Activated T-helper 1 cell treated with anti-CD3 and anti-CD28 coated beads, Interleukin-12 subunit alpha, Interleukin-12 subunit beta, Interleukin-2, Interleukin-4 antibody, amounts not matched to agents 30 ng/mL and 10 ng/mL and 1 ng/mL, durations not matched to agents 14 hours and 24 hours and 36 hours (primary cell): ENCODE measurements around the gene PSMB1. TPM values are rescaled to one million over a fixed set of nuclear protein-coding genes. Genes with fewer than 3 reads are reported as not detected.
A peak's percentile ranks its signal among the peaks of the same experiment; 100 is the strongest.

Source experiments
- DNase-seq: peaks from one replicate; pipeline ENCODE4 v3.0.0; 2021; ENCODE audit warnings: low spot score
- H3K27ac Mint-ChIP-seq: one replicate; pipeline ENCODE4 v1.8.0; 2021; ENCODE audit warnings: mild to moderate bottlenecking, mixed read lengths
- H3K27me3 Mint-ChIP-seq: one replicate; pipeline ENCODE4 v1.8.0; 2022; ENCODE audit warnings: mild to moderate bottlenecking, moderate library complexity, mixed read lengths; ENCODE audit not compliant: insufficient read depth
- H3K36me3 Mint-ChIP-seq: one replicate; pipeline ENCODE4 v1.8.0; 2021; ENCODE audit warnings: low read depth, mixed read lengths
- H3K4me1 Mint-ChIP-seq: one replicate; pipeline ENCODE4 v1.8.0; 2021; ENCODE audit warnings: low read depth, mixed read lengths
- H3K4me3 Mint-ChIP-seq: one replicate; pipeline ENCODE4 v1.8.0; 2021; ENCODE audit warnings: mild to moderate bottlenecking, moderate library complexity, mixed read lengths
- H3K9me3 Mint-ChIP-seq: one replicate; pipeline ENCODE4 v1.8.0; 2021; ENCODE audit warnings: mixed read lengths
- intact Hi-C: fragments of 100-400 bp; cut with micrococcal nuclease; formaldehyde crosslinking; loops from one replicate; pipeline ENCODE4 v1.15.1; 2024
- total RNA-seq: library from RNA; stranded (reverse); gene quantifications from 2 replicates; pipeline ENCODE4 v1.2.3, GENCODE V29; 2022

The PSMB1 gene
- 264 and 265 TPM in 2 replicates for total RNA-seq

DNA sequence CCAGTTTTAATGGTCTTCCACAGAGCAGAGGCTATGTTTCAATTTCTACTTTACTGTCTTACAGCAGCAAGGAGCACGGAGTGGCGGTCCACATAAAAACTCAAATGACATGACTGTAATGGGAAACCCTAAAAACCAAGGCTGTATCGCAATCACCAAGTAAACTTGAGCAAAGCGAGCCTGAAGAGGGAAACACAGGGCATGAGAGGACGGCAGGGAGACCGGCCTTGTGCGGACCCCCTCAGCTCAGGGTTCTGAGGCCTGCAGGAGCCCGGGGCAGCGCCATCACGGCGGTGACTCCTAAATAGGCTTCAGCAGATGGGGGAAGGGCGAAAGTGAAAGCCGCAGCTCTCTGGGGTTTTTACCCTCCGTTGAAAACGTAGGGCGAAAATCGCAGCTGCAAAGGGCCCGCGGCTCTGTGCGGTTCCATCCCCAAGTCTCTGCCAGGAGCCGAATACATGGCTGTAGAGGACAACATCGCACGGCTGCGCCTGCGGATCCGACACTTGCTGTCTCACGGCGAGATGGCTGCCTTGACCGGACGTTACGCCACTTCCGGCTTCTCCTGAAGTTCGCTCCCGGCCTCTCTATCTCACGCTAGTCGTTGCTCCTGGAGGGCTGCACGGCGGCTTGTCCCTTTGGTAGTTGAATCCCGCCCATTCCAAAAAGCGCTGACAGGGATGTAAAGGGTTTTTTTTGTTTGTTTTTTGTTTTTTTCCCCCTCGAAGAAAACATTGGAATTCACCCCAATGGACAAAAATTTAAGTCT is at the start of gene PSMB1:
Gene PSMB1, minus strand, starts transcription at position 543 of the 769 bp plus-strand sequence. Its CDS starts 65 bp downstream, at position 478.
- H3K27me3 Mint-ChIP-seq = no peaks in the 10 kb centered on the region
- intact Hi-C loops = no loop called here

GRCh38 chr6:170597278-170597677 is 44.2 kb upstream of the PSMB1 start:
- no peak overlapping the region for H3K27ac Mint-ChIP-seq
- no peak overlapping the region for H3K4me3 Mint-ChIP-seq
- H3K9me3 Mint-ChIP-seq = peaks cover 4% of the 10 kb centered on the region
- no peaks in the 10 kb centered on the region for H3K36me3 Mint-ChIP-seq
- intact Hi-C loops = no loop called here
- peaks cover 12% of the 10 kb centered on the region for H3K27me3 Mint-ChIP-seq
- no peak for DNase-seq
- H3K4me1 Mint-ChIP-seq = no peaks in the 10 kb centered on the region

More for the DNA sequence above, at the start of gene PSMB1:
- Mint-ChIP-seq H3K4me3 (no peak within 1 kb of the TSS), H3K36me3 (peaks cover 23% of the 10 kb centered on the region), H3K4me1 (peaks cover 31% of the 10 kb centered on the region), H3K9me3 (no peaks in the 10 kb centered on the region), H3K27ac (no peak within 1 kb of the TSS)
- DNase-seq = peak; percentile 79

GRCh38 chr6:170596426-170596825 is 43.3 kb upstream of the PSMB1 start:
- DNase-seq = no peak
- intact Hi-C loops = no loop called here
- Mint-ChIP-seq H3K4me1 (no peaks in the 10 kb centered on the region), H3K4me3 (no peak overlapping the region), H3K27me3 (peaks cover 12% of the 10 kb centered on the region), H3K27ac (no peak overlapping the region), H3K36me3 (no peaks in the 10 kb centered on the region), H3K9me3 (peaks cover 9% of the 10 kb centered on the region)

GRCh38 chr6:170590725-170591124 is 37.6 kb upstream of the PSMB1 start:
- Mint-ChIP-seq H3K9me3 (peaks cover 27% of the 10 kb centered on the region), H3K4me3 (no peak overlapping the region), H3K4me1 (no peaks in the 10 kb centered on the region), H3K27me3 (peaks cover 13% of the 10 kb centered on the region), H3K36me3 (no peaks in the 10 kb centered on the region), H3K27ac (no peak overlapping the region)
- intact Hi-C loops = no loop called here
- DNase-seq = no peak

- Mint-ChIP-seq H3K4me3 (peak overlapping the region; percentile 99), H3K36me3 (peaks cover 28% of the 10 kb centered on the region), H3K27ac (peak overlapping the region; percentile 92), H3K27me3 (peaks cover 4% of the 10 kb centered on the region), H3K9me3 (peaks cover 4% of the 10 kb centered on the region), H3K4me1 (peaks cover 36% of the 10 kb centered on the region)
- intact Hi-C loops = loop anchor here (1.0 to 2.0 kb wide), 5 partner anchors 31 to 1372 kb away; partner anchors contain the start of genes C6orf120, DYNLT2, ERMARD and FAM120B
- DNase-seq = no peak
Observed at GRCh38 chr6:170584954-170585498, 31.9 kb upstream of the PSMB1 start.

GRCh38 chr6:170584181-170584953 is 31.3 kb upstream of the PSMB1 start, which contains the start of gene PDCD2:
TSS of gene PDCD2 (minus strand) at chr6:170584637. CDS start at chr6:170584581, 56 bp downstream.
- Mint-ChIP-seq H3K27ac (peak within 1 kb of the TSS; percentile 93), H3K4me3 (peak within 1 kb of the TSS; percentile 99), H3K27me3 (no peaks in the 10 kb centered on the region), H3K4me1 (peaks cover 36% of the 10 kb centered on the region), H3K36me3 (peaks cover 34% of the 10 kb centered on the region), H3K9me3 (no peaks in the 10 kb centered on the region)
- DNase-seq = peak; percentile 91
- intact Hi-C loops = loop anchor here (1.0 to 2.0 kb wide), 5 partner anchors 30 to 1372 kb away; partner anchors contain the start of genes C6orf120, DYNLT2, ERMARD and FAM120B

GRCh38 chr6:170583756-170584180 is 30.7 kb upstream of the PSMB1 start:
- Mint-ChIP-seq H3K36me3 (peaks cover 40% of the 10 kb centered on the region), H3K4me3 (peak overlapping the region; percentile 95), H3K4me1 (peaks cover 36% of the 10 kb centered on the region), H3K27me3 (no peaks in the 10 kb centered on the region), H3K27ac (peak overlapping the region; percentile 93), H3K9me3 (no peaks in the 10 kb centered on the region)
- intact Hi-C loops = loop anchor here (1.0 to 2.0 kb wide), 5 partner anchors 29 to 1371 kb away; partner anchors contain the start of genes C6orf120, DYNLT2, ERMARD and FAM120B
- DNase-seq = no peak

GRCh38 chr6:170578909-170579308 is 25.8 kb upstream of the PSMB1 start:
- H3K27ac Mint-ChIP-seq = no peak overlapping the region
- H3K36me3 Mint-ChIP-seq = peaks cover 67% of the 10 kb centered on the region
- no peaks in the 10 kb centered on the region for H3K9me3 Mint-ChIP-seq
- H3K4me1 Mint-ChIP-seq = peaks cover 27% of the 10 kb centered on the region
- no peaks in the 10 kb centered on the region for H3K27me3 Mint-ChIP-seq
- intact Hi-C loops = loop anchor here (1.0 kb wide), 1 partner anchor 10 kb away; no protein-coding TSS in a partner anchor
- DNase-seq = no peak
- no peak overlapping the region for H3K4me3 Mint-ChIP-seq

DNA sequence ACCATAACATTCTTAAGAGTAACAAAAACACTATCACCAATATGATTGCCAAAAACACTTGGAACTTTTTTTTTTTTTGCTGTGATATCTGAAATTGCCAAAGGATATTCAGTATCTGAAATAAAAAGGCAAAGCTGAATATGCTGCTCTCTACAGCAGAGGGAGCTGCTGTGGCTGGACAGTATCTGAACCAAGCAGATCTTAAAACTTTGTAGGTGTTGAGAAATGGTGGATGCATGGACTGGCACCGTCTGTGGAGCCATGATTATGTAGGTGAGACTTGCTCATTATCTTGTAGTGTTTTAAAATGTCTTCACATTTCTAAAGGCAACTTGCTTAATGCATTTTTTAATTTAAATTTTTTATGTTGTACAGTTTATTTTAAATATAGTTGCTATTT is 22.1 kb upstream of the PSMB1 start:
- Mint-ChIP-seq H3K27me3 (no peaks in the 10 kb centered on the region), H3K9me3 (no peaks in the 10 kb centered on the region), H3K4me3 (no peak overlapping the region), H3K4me1 (no peaks in the 10 kb centered on the region), H3K36me3 (peaks cover 56% of the 10 kb centered on the region), H3K27ac (no peak overlapping the region)
- intact Hi-C loops = no loop called here
- DNase-seq = no peak

DNA sequence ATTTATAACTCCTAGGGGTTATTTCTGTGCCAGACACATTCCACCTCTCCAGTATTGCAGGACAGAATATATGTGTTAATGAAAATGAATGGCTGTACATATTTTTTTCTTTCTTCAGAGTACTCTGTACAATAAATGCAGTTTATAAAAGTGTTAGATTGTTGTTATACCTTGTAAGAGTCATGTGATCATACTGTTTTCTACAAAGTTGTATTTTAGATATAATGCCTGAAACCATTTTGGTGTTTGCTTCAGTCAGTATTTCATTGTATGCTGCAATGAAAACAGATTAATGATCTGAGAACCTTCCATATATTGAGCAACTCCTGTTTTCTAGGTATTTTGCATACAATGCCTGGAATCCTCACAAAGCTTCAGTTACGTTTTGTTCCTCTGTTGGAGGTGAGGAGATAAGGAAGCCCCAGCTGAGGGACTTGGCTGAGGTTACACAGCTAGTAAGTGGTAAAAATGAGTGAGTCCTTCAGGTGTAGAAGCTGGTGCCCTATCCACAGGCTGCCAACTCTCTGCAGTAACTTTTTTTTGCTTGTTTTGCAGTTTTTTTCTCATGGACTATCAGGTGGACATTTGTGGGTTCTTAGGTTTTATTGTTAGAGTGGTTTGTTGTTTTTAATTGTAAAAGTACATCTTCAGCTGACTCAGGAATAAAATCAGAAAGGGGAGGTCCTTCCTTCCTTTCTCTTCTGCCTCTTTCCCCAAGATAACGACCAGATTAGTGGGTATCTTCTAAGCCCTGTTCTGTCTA is 19.8 kb upstream of the PSMB1 start:
- no peaks in the 10 kb centered on the region for H3K9me3 Mint-ChIP-seq
- no peak overlapping the region for H3K27ac Mint-ChIP-seq
- DNase-seq = no peak
- no peaks in the 10 kb centered on the region for H3K27me3 Mint-ChIP-seq
- H3K36me3 Mint-ChIP-seq = peaks cover 44% of the 10 kb centered on the region
- no peaks in the 10 kb centered on the region for H3K4me1 Mint-ChIP-seq
- H3K4me3 Mint-ChIP-seq = no peak overlapping the region
- intact Hi-C loops = no loop called here

- no peak overlapping the region for H3K27ac Mint-ChIP-seq
Observed at GRCh38 chr6:170564936-170565530, 11.9 kb upstream of the PSMB1 start.

GRCh38 chr6:170561555-170561954 is 8.4 kb upstream of the PSMB1 start:
- Mint-ChIP-seq H3K4me1 (peaks cover 30% of the 10 kb centered on the region), H3K27me3 (no peaks in the 10 kb centered on the region), H3K27ac (no peak overlapping the region), H3K9me3 (no peaks in the 10 kb centered on the region), H3K36me3 (peaks cover 43% of the 10 kb centered on the region), H3K4me3 (no peak overlapping the region)
- intact Hi-C loops = no loop called here
- DNase-seq = no peak

More at GRCh38 chr6:170564936-170565530, 11.9 kb upstream of the PSMB1 start:
- H3K36me3 Mint-ChIP-seq = peaks cover 40% of the 10 kb centered on the region
- H3K9me3 Mint-ChIP-seq = no peaks in the 10 kb centered on the region
- intact Hi-C loops = no loop called here
- DNase-seq = no peak
- H3K4me1 Mint-ChIP-seq = peaks cover 9% of the 10 kb centered on the region
- H3K4me3 Mint-ChIP-seq = no peak overlapping the region
- H3K27me3 Mint-ChIP-seq = no peaks in the 10 kb centered on the region
